Right kidney (tissue), 9 donors: Measurements from ENCODE around the gene C11orf54.
A peak's percentile ranks its signal among the peaks of the same experiment; 100 is the strongest.

Experiments used
- DNase-seq: peaks from one replicate; pipeline ENCODE4 v3.0.0-alpha.2; 2016
- long read RNA-seq, 8 donors: transcript quantifications; one replicate each; lab custom pipeline, GENCODE V29; 2026

C11orf54 gene
- long read RNA-seq, donor 1, full-length matches to known transcripts, result 20 of 64 reads
- long read RNA-seq, donor 1, partial matches to known transcripts, result 25 of 64 reads
- long read RNA-seq, donor 1, other reads (novel, unspliced or antisense), result 19 of 64 reads
- long read RNA-seq, donor 2, full-length matches to known transcripts, result 14 of 33 reads
- long read RNA-seq, donor 2, partial matches to known transcripts, result 0 of 33 reads
- long read RNA-seq, donor 2, other reads (novel, unspliced or antisense), result 19 of 33 reads
- long read RNA-seq, donor 3, transcript C11orf54-202 (9 exons, 1,733 nt), result major isoform, 5 of 19 reads
- long read RNA-seq, donor 3, partial matches to known transcripts, result 0 of 19 reads
- long read RNA-seq, donor 3, other reads (novel, unspliced or antisense), result 12 of 19 reads
- long read RNA-seq, donor 4, full-length matches to known transcripts, result 29 of 79 reads
- long read RNA-seq, donor 4, partial matches to known transcripts, result 38 of 79 reads
- long read RNA-seq, donor 4, other reads (novel, unspliced or antisense), result 12 of 79 reads
- long read RNA-seq, donor 5, full-length matches to known transcripts, result 20 of 96 reads
- long read RNA-seq, donor 5, partial matches to known transcripts, result 48 of 96 reads
- long read RNA-seq, donor 5, other reads (novel, unspliced or antisense), result 28 of 96 reads
- long read RNA-seq, donor 6, transcript C11orf54-202 (9 exons, 1,733 nt), result major isoform, 20 of 112 reads
- long read RNA-seq, donor 6, partial matches to known transcripts, result 67 of 112 reads
- long read RNA-seq, donor 6, other reads (novel, unspliced or antisense), result 17 of 112 reads
- long read RNA-seq, donor 7, full-length matches to known transcripts, result 29 of 80 reads
- long read RNA-seq, donor 7, partial matches to known transcripts, result 21 of 80 reads
- long read RNA-seq, donor 7, other reads (novel, unspliced or antisense), result 30 of 80 reads
- long read RNA-seq, donor 8, full-length matches to known transcripts, result 12 of 33 reads
- long read RNA-seq, donor 8, partial matches to known transcripts, result 5 of 33 reads
- long read RNA-seq, donor 8, other reads (novel, unspliced or antisense), result 16 of 33 reads

GRCh38 chr11:93741094-93741881 is at the start of gene C11orf54, which contains the start of gene TAF1D:
Gene C11orf54, plus strand, starts transcription at chr11:93741672. Its CDS starts 5,722 bp downstream, at chr11:93747394.
Gene TAF1D, minus strand, starts transcription at chr11:93741495. Its CDS starts 2,191 bp downstream, at chr11:93739304.
- peak; percentile 93 for DNase-seq

DNA sequence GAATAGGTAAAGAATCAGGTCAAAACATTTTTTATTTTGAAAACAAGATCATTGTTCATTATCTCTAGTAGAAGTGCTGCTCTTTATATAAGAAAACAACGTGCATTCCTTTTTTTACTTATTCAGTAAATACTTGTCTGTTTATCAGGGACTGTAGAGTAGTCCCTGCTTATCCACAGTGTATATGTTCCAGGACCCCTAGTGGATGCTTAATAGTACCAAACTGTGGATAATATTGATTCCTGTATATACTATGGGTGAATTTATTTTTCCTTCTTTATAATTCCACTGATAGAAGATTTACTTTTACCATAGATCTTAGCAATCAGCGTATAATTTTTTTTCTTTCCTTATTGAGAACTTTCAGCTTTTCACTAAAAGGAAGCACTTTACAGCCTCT is 47.4 kb upstream of the C11orf54 start:
- DNase-seq, result no peak

DNA sequence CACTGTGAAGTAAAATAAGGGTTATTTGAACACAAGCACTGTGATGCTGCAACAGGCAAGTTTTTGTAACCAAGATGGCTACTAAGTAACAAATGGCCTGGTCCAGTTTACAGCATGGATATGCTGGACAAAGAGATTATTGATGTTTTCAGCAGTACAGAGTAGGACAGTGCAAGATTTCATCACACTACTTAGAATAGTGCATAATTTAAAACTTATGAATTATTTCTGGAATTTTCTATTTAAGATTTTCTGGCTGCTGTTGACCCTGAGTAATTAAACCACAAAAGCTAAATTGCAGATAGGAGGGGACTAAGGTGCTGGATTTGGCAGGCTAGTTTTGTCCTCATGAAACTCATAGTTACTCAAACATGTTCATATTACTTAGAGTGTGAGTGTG is 46.9 kb upstream of the C11orf54 start:
- no peak for DNase-seq

GRCh38 chr11:93697611-93698010 is 43.9 kb upstream of the C11orf54 start:
- DNase-seq, result no peak

- no peak for DNase-seq
These were observed 40.6 kb upstream of the C11orf54 start for GRCh38 chr11:93700830-93701229.

- no peak for DNase-seq
These were observed 37.2 kb upstream of the C11orf54 start for GRCh38 chr11:93704237-93704636.

GRCh38 chr11:93710239-93710638 is 31.2 kb upstream of the C11orf54 start:
- DNase-seq, result no peak

- no peak for DNase-seq
These were observed 28.8 kb upstream of the C11orf54 start for GRCh38 chr11:93712678-93713077.

DNA sequence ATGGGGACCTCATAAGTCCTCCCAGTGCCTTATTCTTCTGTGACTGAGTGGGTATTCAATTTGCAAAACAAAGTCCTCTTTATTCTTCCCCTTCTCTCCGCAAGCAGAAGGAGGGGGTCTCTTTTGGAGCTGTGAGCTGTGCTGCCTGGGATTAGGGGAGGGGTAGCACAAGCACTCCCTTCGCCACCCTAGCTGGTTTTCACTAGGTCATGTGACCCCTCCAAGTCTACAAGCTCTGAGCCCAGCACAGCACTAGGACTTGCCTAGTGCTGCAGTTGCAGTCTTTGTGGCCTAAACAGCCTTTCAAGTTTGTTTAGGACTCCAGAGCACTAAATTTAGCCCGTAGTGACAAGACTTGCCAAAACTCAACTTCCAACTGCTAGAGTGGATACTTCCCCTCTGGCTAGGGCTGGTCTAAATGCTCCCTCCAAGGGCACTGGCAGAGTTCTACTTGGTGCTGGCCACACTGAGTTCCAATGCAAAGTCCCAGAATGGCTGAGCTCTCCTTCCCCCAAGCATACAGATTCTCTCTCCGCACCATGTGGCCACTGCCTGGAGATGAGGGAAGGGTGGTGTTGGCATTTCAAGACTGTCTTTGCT is 25.6 kb upstream of the C11orf54 start:
- no peak for DNase-seq

GRCh38 chr11:93717501-93717900 is 24.0 kb upstream of the C11orf54 start:
- DNase-seq, result no peak

GRCh38 chr11:93718057-93718563 is 23.4 kb upstream of the C11orf54 start:
- no peak for DNase-seq

GRCh38 chr11:93719310-93719709 is 22.2 kb upstream of the C11orf54 start:
- DNase-seq, result no peak

GRCh38 chr11:93720522-93720921 is 20.9 kb upstream of the C11orf54 start:
- no peak for DNase-seq

- no peak for DNase-seq
These were observed 17.4 kb upstream of the C11orf54 start for GRCh38 chr11:93724089-93724488.

- DNase-seq, result no peak
These were observed 13.3 kb upstream of the C11orf54 start for GRCh38 chr11:93727985-93728791.

- DNase-seq, result no peak
These were observed 12.7 kb upstream of the C11orf54 start for GRCh38 chr11:93728792-93729128.

DNA sequence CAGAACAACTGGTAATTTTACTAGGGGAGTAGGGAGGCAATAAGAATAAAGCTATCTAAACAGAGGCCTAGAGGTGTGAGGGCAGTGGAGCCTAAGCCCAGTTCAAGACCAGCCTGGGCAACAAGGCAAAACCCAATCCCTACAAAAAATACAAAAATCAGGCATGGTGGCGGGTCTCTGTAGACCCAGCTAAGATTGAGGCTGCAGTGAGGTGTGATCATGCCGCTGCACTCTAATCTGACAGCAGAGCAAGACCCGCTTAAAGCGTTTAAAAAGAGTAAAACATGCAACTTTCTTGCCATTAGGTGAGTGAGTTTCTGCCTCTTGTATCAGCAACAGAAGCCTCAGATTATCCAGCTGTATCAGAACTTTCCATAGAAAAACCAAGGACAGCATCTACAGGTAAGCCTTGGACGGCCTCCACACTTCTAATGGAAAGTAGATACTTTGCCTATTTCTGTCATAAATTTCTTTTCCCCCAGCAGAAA is 12.3 kb upstream of the C11orf54 start:
- no peak for DNase-seq

DNA sequence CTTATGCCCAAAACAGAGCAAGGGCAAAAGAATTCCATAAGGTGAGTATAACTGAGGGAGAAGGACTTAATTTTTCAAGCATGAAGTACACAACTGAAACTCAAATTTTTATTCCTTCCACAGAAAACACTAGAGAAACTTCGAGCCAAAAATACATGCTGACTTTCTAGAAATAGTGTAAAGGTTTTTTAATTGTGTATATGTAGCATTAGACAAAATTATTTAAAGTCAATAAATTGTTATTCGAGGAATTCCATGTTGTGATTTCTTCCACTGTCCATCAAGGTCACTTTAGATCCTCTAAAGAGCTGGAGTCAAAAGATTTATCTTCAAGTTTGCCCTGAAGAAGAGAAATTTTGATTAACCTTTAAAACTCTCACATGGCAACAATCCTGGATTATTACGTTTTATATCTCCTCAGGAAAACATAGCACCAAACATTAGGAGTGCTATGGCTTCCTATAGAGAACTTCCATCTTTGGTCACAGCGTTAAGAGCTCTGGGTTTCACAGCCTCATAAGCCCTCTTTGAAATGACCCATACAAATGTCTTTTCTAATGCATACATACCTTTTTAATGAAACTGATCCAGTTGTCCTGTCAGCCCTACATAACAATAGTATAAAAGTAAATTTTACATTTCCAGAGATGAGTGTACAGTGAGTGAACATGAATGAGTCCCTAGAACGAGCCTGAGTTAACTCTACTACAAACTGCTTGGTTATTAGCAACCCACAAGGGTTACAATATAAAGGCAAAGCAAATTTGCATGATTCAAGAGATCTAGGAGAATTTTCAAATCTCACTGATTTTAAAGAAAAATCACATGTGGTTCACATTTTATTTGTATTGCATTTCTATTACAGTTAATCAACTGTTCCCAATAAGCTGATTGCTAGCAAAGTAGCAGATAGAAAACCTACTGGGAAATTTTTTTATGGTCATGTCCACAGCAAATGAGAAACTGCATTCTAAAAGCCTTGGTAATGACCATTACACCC is 11.1 kb upstream of the C11orf54 start:
- DNase-seq, result no peak
